Activated naive CD4-positive, alpha-beta T cell treated with anti-CD3 and anti-CD28 coated beads for 36 hours (primary cell): Measurements from ENCODE around the gene ENDOU. TPM values are rescaled to one million over a fixed set of nuclear protein-coding genes. Genes with fewer than 3 reads are reported as not detected.
"Not testable (repeated sequence)": the region's sequence is repeated elsewhere in the genome, so short reads cannot be mapped to it uniquely, and the experiment has no call there.

Experiments used
- CTCF ChIA-PET: fragments of 350-600 bp; sonication (Branson Sonifier 250); formaldehyde crosslinking; loops from one replicate; lab custom pipeline; 2021; ENCODE audit warnings: antibody characterized with exemption; lab: Charles Lee
- DNase-seq: peaks from one replicate; pipeline ENCODE4 v3.0.0-alpha.2; 2020
- H3K27ac Mint-ChIP-seq: one replicate; pipeline ENCODE4 v1.8.0; 2021; ENCODE audit warnings: mild to moderate bottlenecking, mixed read lengths
- H3K27me3 Mint-ChIP-seq: one replicate; pipeline ENCODE4 v1.8.0; 2021; ENCODE audit warnings: low read depth, mixed read lengths
- H3K36me3 Mint-ChIP-seq: one replicate; pipeline ENCODE4 v1.8.0; 2021; ENCODE audit warnings: low read depth, mixed read lengths
- H3K4me1 Mint-ChIP-seq: one replicate; pipeline ENCODE4 v1.8.0; 2021; ENCODE audit warnings: low read depth, mixed read lengths
- H3K4me3 Mint-ChIP-seq: one replicate; pipeline ENCODE4 v1.8.0; 2021; ENCODE audit warnings: mild to moderate bottlenecking, moderate library complexity, mixed read lengths
- H3K9me3 Mint-ChIP-seq: one replicate; pipeline ENCODE4 v1.8.0; 2021; ENCODE audit warnings: mixed read lengths
- intact Hi-C: fragments of 100-400 bp; cut with micrococcal nuclease; formaldehyde crosslinking; loops from one replicate; pipeline ENCODE4 v1.15.1; 2023
- total RNA-seq, 2 experiments: library from RNA; stranded (reverse); gene quantifications; one replicate each; pipeline ENCODE4 v1.2.3, GENCODE V29; 2021

Gene ENDOU
- total RNA-seq, 2 experiments from 2014 or later = 0.15 TPM; not detected in 1

DNA sequence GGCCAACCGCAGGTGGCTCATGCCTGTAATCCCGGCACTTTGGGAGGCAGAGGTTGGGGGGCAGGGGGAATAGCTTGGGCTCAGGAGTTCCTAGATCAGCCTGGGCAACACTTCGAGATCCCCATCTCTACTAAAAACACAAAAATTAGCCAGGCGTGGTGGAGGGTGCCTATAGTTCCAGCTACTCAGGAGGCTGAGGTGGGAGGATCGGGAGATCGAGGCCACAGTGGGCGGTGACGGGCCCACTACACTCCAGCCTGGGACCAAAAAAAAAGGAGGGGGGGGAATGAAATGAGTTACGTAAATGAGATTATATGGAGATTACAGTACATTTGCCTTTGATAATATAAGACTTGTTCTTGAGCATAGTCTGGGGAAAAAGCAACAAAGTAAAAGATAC lies 20.6 kb downstream of the ENDOU start:
- no peaks in the 10 kb centered on the region for H3K27me3 Mint-ChIP-seq
- H3K36me3 Mint-ChIP-seq = peaks cover 18% of the 10 kb centered on the region
- peak overlapping the region; percentile 93 for H3K4me3 Mint-ChIP-seq
- intact Hi-C loops = loop anchor here (5.0 to 10.0 kb wide), 9 partner anchors 52 to 1710 kb away; partner anchors contain the start of genes SCAF11, SLC38A2 and TMEM106C
- H3K9me3 Mint-ChIP-seq = no peaks in the 10 kb centered on the region
- peak overlapping the region; percentile 68 for H3K27ac Mint-ChIP-seq
- peaks cover 54% of the 10 kb centered on the region for H3K4me1 Mint-ChIP-seq
- CTCF ChIA-PET = no interaction called here
- DNase-seq = no peak

DNA sequence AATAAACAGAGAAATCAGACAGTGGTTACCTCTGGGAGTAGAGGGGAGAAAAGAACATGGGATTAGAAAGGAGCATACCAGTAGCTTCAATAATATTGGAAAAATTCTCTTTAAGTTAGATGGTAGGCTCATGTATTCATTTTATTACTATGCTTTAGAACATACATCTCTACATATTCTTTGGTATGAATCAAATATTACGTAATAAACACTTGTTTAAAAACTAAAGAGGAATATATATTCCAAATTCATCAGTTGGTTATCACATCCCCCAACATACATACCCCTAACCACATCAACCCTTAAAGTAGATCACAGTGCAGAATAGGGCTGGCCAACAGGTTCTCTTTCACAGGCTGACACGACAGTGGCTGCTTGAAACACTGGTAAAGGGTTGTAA lies 25.0 kb downstream of the ENDOU start:
- CTCF ChIA-PET = interaction anchor here (1.1 kb wide), 1 partner anchor 13 kb away, joined by 4 read pairs; no protein-coding TSS in a partner anchor
- no peak for DNase-seq
- H3K9me3 Mint-ChIP-seq = no peaks in the 10 kb centered on the region
- H3K27ac Mint-ChIP-seq = no peak overlapping the region
- no peak overlapping the region for H3K4me3 Mint-ChIP-seq
- H3K4me1 Mint-ChIP-seq = peaks cover 40% of the 10 kb centered on the region
- no peaks in the 10 kb centered on the region for H3K27me3 Mint-ChIP-seq
- H3K36me3 Mint-ChIP-seq = peaks cover 34% of the 10 kb centered on the region
- intact Hi-C loops = loop anchor here (10.0 kb wide), 1 partner anchor 1705 kb away; the partner anchor contains the start of gene SCAF11

DNA sequence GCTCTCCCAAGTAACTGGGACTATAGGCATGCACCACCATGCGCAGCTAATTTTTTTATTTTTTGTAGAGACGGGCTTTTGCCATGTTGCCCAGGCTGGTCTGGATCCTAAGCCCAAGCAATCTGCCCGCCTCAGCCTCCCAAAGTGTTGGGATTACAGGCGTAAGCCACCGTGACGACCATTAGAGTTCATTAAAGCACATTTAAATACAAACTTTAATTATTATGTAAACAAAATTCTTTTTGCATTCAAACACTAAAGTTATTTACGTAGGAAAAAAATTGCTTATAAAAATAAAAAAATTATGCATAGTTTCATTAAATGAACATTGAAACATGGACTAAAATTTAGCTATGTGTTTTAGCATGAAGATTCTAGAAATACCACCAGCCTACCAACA lies 26.7 kb downstream of the ENDOU start:
- Mint-ChIP-seq H3K9me3 (no peaks in the 10 kb centered on the region), H3K36me3 (peaks cover 34% of the 10 kb centered on the region), H3K4me1 (peaks cover 30% of the 10 kb centered on the region), H3K27me3 (no peaks in the 10 kb centered on the region), H3K27ac (no peak overlapping the region), H3K4me3 (no peak overlapping the region)
- CTCF ChIA-PET = interaction anchor here (0.9 to 2.5 kb wide), 3 partner anchors 9 to 44 kb away, joined by 3 to 6 read pairs (median 3); no protein-coding TSS in a partner anchor
- intact Hi-C loops = no loop called here
- DNase-seq = no peak

DNA sequence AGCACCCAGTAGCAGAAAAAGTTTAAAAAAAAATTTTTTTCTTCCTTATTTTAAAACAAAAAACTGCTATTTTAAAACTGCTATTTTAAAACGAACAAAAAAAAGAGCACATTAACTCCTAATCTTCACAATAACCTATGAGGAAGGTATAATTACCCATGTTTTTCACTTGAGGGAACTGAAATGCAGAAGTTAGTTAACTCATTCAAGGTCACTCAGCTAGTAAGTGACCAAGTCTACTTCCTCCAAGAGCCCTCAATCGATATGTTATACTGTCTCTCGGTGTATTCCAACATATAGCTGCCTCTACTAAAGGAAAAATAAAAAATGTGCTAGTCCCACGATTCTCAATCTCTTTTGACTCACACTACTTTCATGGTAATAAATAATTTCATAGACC lies 27.2 kb downstream of the ENDOU start:
- H3K4me1 Mint-ChIP-seq = peaks cover 26% of the 10 kb centered on the region
- no peaks in the 10 kb centered on the region for H3K9me3 Mint-ChIP-seq
- no peaks in the 10 kb centered on the region for H3K27me3 Mint-ChIP-seq
- CTCF ChIA-PET = interaction anchor here (1.2 to 2.5 kb wide), 3 partner anchors 9 to 46 kb away, joined by 3 to 6 read pairs (median 3); no protein-coding TSS in a partner anchor
- H3K27ac Mint-ChIP-seq = no peak overlapping the region
- no peak overlapping the region for H3K4me3 Mint-ChIP-seq
- DNase-seq = no peak
- peaks cover 37% of the 10 kb centered on the region for H3K36me3 Mint-ChIP-seq
- intact Hi-C loops = no loop called here

DNA sequence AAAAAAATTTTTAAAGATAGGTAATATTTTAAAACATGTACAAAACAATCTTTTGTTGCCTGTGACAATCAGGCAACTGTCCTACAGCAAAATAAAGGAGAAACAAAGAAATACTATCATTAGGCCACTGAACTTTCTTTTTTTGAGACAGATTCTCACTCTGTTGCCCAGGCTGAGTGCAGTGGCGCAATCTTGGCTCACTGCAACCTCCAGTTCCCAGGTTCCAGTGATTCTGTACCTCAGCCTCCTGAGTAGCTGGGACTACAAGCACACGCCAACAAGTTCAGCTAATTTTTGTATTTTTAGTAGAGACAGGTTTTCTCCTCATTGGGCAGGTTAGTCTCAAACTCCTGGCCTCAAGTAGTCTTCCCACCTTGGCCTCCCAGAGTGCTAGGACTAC lies 36.1 kb downstream of the ENDOU start:
- peaks cover 24% of the 10 kb centered on the region for H3K36me3 Mint-ChIP-seq
- CTCF ChIA-PET = interaction anchor here (1.1 kb wide), 1 partner anchor 36 kb away, joined by 3 read pairs; no protein-coding TSS in a partner anchor
- DNase-seq = no peak
- intact Hi-C loops = loop anchor here (5.0 kb wide), 3 partner anchors 277 to 912 kb away; partner anchors contain the start of genes AMIGO2 and PCED1B
- peaks cover 1% of the 10 kb centered on the region for H3K4me1 Mint-ChIP-seq
- no peaks in the 10 kb centered on the region for H3K9me3 Mint-ChIP-seq
- no peaks in the 10 kb centered on the region for H3K27me3 Mint-ChIP-seq
- no peak overlapping the region for H3K27ac Mint-ChIP-seq
- no peak overlapping the region for H3K4me3 Mint-ChIP-seq

DNA sequence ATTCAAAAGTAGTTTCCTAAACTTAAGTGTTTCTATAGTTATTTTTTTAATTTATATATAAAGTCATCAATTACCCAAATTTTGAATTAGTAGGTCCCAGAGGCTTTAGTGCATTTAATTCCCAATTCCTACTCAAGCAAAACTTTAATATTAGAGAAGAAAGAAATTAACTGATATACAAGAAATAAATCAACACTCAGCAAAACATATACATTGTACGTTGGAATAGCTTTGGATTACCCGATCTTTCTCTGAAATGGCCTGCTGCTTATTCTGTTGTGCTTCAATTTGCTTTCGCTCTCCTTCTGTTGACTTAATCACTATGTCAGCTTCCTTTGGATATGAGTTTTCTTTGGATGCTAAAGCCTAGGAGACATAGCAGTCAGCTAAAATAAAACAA lies 37.7 kb downstream of the ENDOU start:
- Mint-ChIP-seq H3K27ac (no peak overlapping the region), H3K4me3 (no peak overlapping the region), H3K4me1 (peaks cover 11% of the 10 kb centered on the region), H3K36me3 (peaks cover 27% of the 10 kb centered on the region), H3K27me3 (no peaks in the 10 kb centered on the region), H3K9me3 (no peaks in the 10 kb centered on the region)
- intact Hi-C loops = loop anchor here (5.0 kb wide), 3 partner anchors 275 to 910 kb away; partner anchors contain the start of genes AMIGO2 and PCED1B
- CTCF ChIA-PET = interaction anchor here (0.6 to 5.0 kb wide), 10 partner anchors 17 to 1703 kb away, joined by 3 to 26 read pairs (median 4); no protein-coding TSS in a partner anchor
- DNase-seq = no peak

DNA sequence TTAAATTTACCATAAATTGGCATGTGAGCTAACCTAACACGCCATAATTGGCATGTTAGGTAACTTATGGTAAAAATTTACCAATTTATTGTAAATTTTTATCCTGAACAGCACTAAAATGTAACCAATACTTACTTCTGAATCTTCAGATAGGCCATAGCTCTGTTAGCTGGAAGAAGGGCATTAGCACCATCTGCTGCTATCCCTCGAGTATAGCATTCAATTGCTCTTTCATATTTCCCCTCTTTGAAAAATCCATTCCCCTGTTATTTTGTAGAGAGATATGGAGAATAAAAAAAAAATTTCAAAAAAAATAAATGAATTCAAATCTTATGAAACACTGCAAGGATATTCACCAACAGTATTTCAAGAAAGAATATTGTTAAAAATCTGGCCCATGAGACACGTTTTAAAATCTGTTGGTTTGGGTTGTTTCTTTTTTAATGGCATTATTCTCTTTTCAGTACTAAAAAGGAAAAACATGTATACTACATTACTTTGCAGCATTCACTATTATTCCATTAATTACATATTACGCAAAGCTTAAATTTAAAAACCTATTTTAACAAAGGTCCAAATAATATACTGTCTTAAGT lies 38.5 kb downstream of the ENDOU start:
- Mint-ChIP-seq H3K4me1 (peaks cover 12% of the 10 kb centered on the region), H3K36me3 (peaks cover 26% of the 10 kb centered on the region), H3K27ac (no peak overlapping the region), H3K9me3 (no peaks in the 10 kb centered on the region), H3K27me3 (no peaks in the 10 kb centered on the region), H3K4me3 (no peak overlapping the region)
- intact Hi-C loops = loop anchor here (1.0 to 5.0 kb wide), 5 partner anchors 35 to 909 kb away; partner anchors contain the start of genes AMIGO2 and PCED1B
- CTCF ChIA-PET = interaction anchor here (0.6 to 5.0 kb wide), 15 partner anchors 12 to 654 kb away, joined by 3 to 26 read pairs (median 3); no protein-coding TSS in a partner anchor
- peak; percentile 57 for DNase-seq

DNA sequence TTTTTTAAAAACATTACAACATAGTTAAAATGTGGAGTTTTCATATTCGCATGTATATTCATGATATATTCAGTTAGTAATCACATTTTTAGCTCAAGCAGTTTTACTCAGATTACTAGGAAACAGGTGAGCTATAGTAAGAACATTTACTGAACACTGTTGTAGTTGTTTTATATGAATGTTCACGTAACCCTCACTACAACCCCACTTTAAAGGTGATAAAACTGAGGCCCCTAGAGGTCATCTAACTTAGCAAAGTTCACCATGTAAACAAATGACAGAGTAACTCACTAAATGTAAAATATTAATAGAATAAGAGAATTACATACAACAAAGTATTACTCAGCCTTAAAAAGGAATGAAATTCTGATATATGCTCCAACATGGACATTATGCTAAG lies 45.5 kb downstream of the ENDOU start:
- CTCF ChIA-PET = no interaction called here
- peaks cover 62% of the 10 kb centered on the region for H3K36me3 Mint-ChIP-seq

DNA sequence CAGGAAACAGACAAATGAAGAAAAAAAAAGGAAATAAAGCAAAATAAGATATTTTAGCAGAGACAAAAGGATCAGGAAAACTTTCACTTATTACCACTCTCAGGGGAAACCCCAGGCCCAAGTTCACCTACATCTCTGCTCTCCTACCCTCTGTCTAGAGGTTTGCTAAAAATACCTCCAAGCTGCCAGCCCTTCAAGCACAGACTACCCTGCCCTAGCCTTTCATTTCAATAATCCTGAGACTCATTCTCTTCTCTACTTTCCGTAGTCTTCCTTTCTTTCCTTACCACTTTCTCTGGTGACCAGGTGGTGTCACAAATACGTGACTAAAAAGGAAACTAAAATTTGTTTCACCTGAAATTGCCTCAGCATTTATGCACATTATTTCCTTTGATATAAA lies 53.2 kb downstream of the ENDOU start:
- no peaks in the 10 kb centered on the region for H3K27me3 Mint-ChIP-seq
- peaks cover 47% of the 10 kb centered on the region for H3K36me3 Mint-ChIP-seq
- H3K9me3 Mint-ChIP-seq = no peaks in the 10 kb centered on the region
- peak overlapping the region; percentile 5 for H3K27ac Mint-ChIP-seq
- no peak overlapping the region for H3K4me3 Mint-ChIP-seq
- DNase-seq = no peak
- peaks cover 26% of the 10 kb centered on the region for H3K4me1 Mint-ChIP-seq
- intact Hi-C loops = no loop called here
- CTCF ChIA-PET = interaction anchor here (1.9 kb wide), 1 partner anchor 10 kb away, joined by 4 read pairs; no protein-coding TSS in a partner anchor

More for the DNA sequence above, 45.5 kb downstream of the ENDOU start:
- Mint-ChIP-seq H3K27ac (no peak overlapping the region), H3K9me3 (no peaks in the 10 kb centered on the region), H3K27me3 (no peaks in the 10 kb centered on the region), H3K4me3 (no peak overlapping the region), H3K4me1 (peaks cover 24% of the 10 kb centered on the region)
- DNase-seq = no peak
- intact Hi-C loops = no loop called here

DNA sequence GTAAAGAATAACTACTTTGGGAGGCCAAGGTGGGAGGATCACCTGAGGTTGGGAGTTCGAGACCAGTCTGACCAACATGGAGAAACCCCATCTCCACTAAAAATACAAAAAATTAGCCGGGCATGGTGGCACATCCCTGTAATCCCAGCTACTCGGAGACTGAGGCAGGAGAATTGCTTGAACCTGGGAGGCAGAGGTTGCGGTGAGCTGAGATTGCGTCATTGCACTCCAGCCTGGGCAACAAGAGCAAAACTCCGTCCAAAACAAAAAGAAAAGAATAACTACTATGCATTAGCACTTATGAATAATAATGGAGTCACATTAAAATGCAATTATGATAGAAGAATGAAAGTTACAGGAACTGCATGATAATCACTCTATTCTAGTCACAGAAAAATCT lies 57.4 kb downstream of the ENDOU start:
- H3K27me3 Mint-ChIP-seq, H3K9me3 Mint-ChIP-seq, CTCF ChIA-PET, H3K4me3 Mint-ChIP-seq, DNase-seq, H3K27ac Mint-ChIP-seq: not testable (repeated sequence)
- Mint-ChIP-seq H3K36me3 (peaks cover 32% of the 10 kb centered on the region), H3K4me1 (peaks cover 12% of the 10 kb centered on the region)
- intact Hi-C loops = loop anchor here (2.0 kb wide), 1 partner anchor 17 kb away; no protein-coding TSS in a partner anchor
